HPDE6-E6E7 (cell line): ENCODE data around the gene ASPHD1.
"Not testable (repeated sequence)": the region's sequence is repeated elsewhere in the genome, so short reads cannot be mapped to it uniquely, and the experiment has no call there.

Source experiments
- DNase-seq: peaks from one replicate; pipeline ENCODE4 v3.0.0; 2011; ENCODE audit warnings: missing footprints; ENCODE audit errors: extremely low spot score

ASPHD1 gene

GRCh38 chr16:29877266-29877961, 22.9 kb upstream of the ASPHD1 start:
- peak; percentile 16 for DNase-seq

GRCh38 chr16:29878172-29878571, 22.1 kb upstream of the ASPHD1 start:
- DNase-seq, result no peak

- DNase-seq, result no peak
Observed at GRCh38 chr16:29881050-29881449, 19.2 kb upstream of the ASPHD1 start.

GRCh38 chr16:29883987-29884386, 16.3 kb upstream of the ASPHD1 start:
- no peak for DNase-seq

GRCh38 chr16:29889372-29889771, 10.9 kb upstream of the ASPHD1 start:
- DNase-seq, result not testable (repeated sequence)

GRCh38 chr16:29891525-29892457, 8.5 kb upstream of the ASPHD1 start:
- no peak for DNase-seq

- no peak for DNase-seq
Observed at GRCh38 chr16:29892458-29892813, 7.9 kb upstream of the ASPHD1 start.

GRCh38 chr16:29893553-29893952, 6.7 kb upstream of the ASPHD1 start:
- DNase-seq, result no peak

GRCh38 chr16:29894352-29894751, 5.9 kb upstream of the ASPHD1 start:
- no peak for DNase-seq

GRCh38 chr16:29896841-29897240, 3.4 kb upstream of the ASPHD1 start:
- DNase-seq, result no peak

- DNase-seq, result no peak
Observed at GRCh38 chr16:29897333-29897732, 3.0 kb upstream of the ASPHD1 start.

- no peak for DNase-seq
Observed at GRCh38 chr16:29898135-29898803, 2.0 kb upstream of the ASPHD1 start.

- peak; percentile 71 for DNase-seq
Observed at GRCh38 chr16:29898804-29899515, 1.3 kb upstream of the ASPHD1 start.

- DNase-seq, result peak; percentile 97
Observed at GRCh38 chr16:29899516-29900101, 679 bp upstream of the ASPHD1 start, which contains the start of gene SEZ6L2. SEZ6L2 (minus strand) TSS chr16:29899550; CDS start chr16:29899019, 531 bp downstream.

GRCh38 chr16:29900888-29901606, 759 bp downstream of the ASPHD1 start:
- no peak for DNase-seq

- no peak for DNase-seq
Observed at GRCh38 chr16:29901607-29901945, 1.3 kb downstream of the ASPHD1 start.

- DNase-seq, result no peak
Observed at GRCh38 chr16:29903590-29903989, 3.3 kb downstream of the ASPHD1 start.

GRCh38 chr16:29904947-29905346, 4.7 kb downstream of the ASPHD1 start:
- DNase-seq, result no peak

- DNase-seq, result no peak
Observed at GRCh38 chr16:29905668-29906067, 5.4 kb downstream of the ASPHD1 start.

- no peak for DNase-seq
Observed at GRCh38 chr16:29906520-29907244, 6.4 kb downstream of the ASPHD1 start.
